H1 (cell line): ENCODE results near the gene PCDHA11. TPM values are rescaled to one million over a fixed set of nuclear protein-coding genes. Genes with fewer than 3 reads are reported as not detected.

Experiments used
- CTCF ChIA-PET: fragments of 300-600 bp; sonication (Branson Sonifier 250); formaldehyde crosslinking; loops from one replicate; lab custom pipeline; 2021; ENCODE audit not compliant: partially characterized antibody; lab: Charles Lee
- POLR2A ChIA-PET: fragments of 300-600 bp; sonication (Branson Sonifier 250); formaldehyde crosslinking; loops from one replicate; lab custom pipeline; 2021; ENCODE audit warnings: inconsistent platforms; ENCODE audit not compliant: partially characterized antibody; lab: Charles Lee
- DNase-seq, 2 experiments: peaks; one replicate each; pipeline versions ENCODE4 v3.0.0 to v3.0.0-alpha.2; 2010 to 2022; ENCODE audit warnings: low spot score in 2 of 2, low read depth in 1 of 2, mixed read lengths in 1 of 2
- FAIRE-seq: peaks from 2 replicates; lab custom pipeline; 2011; peaks lifted over from hg19 to GRCh38; lab: Jason Lieb, UNC
- H2AFZ ChIP-seq: 2 replicates; pipeline ENCODE4 v1.8.1; 2012; ENCODE audit warnings: low read length, inconsistent platforms
- H2AK5ac ChIP-seq: 2 replicates; pipeline ENCODE4 v1.6.1; 2013; ENCODE audit warnings: low read depth, low read length
- H2BK120ac ChIP-seq: replicated peaks from 2 replicates; pipeline ENCODE3; 2013; ENCODE audit warnings: low read depth, low read length, inconsistent platforms
- H2BK12ac ChIP-seq: 2 replicates; pipeline ENCODE4 v1.6.1; 2013; ENCODE audit warnings: low read depth, low read length
- H2BK15ac ChIP-seq: 2 replicates; pipeline ENCODE4 v1.6.1; 2013; ENCODE audit warnings: low read length
- H2BK20ac ChIP-seq: 2 replicates; pipeline ENCODE4 v1.6.1; 2013; ENCODE audit warnings: low read length
- H2BK5ac ChIP-seq: 2 replicates; pipeline ENCODE4 v1.6.1; 2013; ENCODE audit warnings: low read depth, low read length
- H3K14ac ChIP-seq: 2 replicates; pipeline ENCODE4 v1.6.1; 2013; ENCODE audit warnings: inconsistent platforms; ENCODE audit not compliant: insufficient read length
- H3K18ac ChIP-seq: 2 replicates; pipeline ENCODE4 v1.6.1; 2013; ENCODE audit warnings: low read length; ENCODE audit errors: extremely low read depth
- H3K23ac ChIP-seq: 2 replicates; pipeline ENCODE4 v1.6.1; 2013; ENCODE audit warnings: inconsistent platforms; ENCODE audit not compliant: insufficient read length
- H3K23me2 ChIP-seq: 2 replicates; pipeline ENCODE4 v1.6.1; 2013; ENCODE audit warnings: low read depth, low read length
- H3K27ac ChIP-seq: 2 replicates; pipeline ENCODE4 v1.6.1; 2011; ENCODE audit warnings: low read depth, low read length, inconsistent platforms
- H3K27me3 ChIP-seq, 4 experiments: replicated peaks in 1 of 4; 1 replicate in 1 of 4; 2 replicates in 3 of 4; pipeline versions ENCODE4 v1.6.1 to v1.8.1; 2011 to 2013; ENCODE audit warnings: low read length in 3 of 4, mild to moderate bottlenecking in 3 of 4, inconsistent platforms in 2 of 4, mixed read lengths in 2 of 4, moderate library complexity in 1 of 4; ENCODE audit not compliant: control insufficient read depth in 3 of 4, insufficient read depth in 3 of 4; ENCODE audit errors: extremely low read depth in 1 of 4
- H3K36me3 ChIP-seq, 4 experiments: 2 replicates each; pipeline versions ENCODE4 v1.6.1 to v1.8.1; 2011 to 2013; ENCODE audit warnings: mild to moderate bottlenecking in 4 of 4, low read length in 3 of 4, moderate library complexity in 2 of 4, control low read depth in 1 of 4, inconsistent platforms in 1 of 4; ENCODE audit not compliant: insufficient read depth in 4 of 4, control insufficient read depth in 2 of 4
- H3K4ac ChIP-seq: replicated peaks from 2 replicates; pipeline ENCODE3; 2013; ENCODE audit warnings: low read length, low read depth, mixed read lengths, inconsistent platforms; ENCODE audit not compliant: insufficient read length
- H3K4me1 ChIP-seq, 4 experiments: replicated peaks in 1 of 4; 1 replicate in 1 of 4; 2 replicates in 3 of 4; pipeline versions ENCODE4 v1.6.1 to v1.8.1; 2011 to 2013; ENCODE audit warnings: low read length in 3 of 4, inconsistent platforms in 2 of 4, mixed read lengths in 1 of 4; ENCODE audit not compliant: insufficient read depth in 4 of 4, control insufficient read depth in 3 of 4
- H3K4me2 ChIP-seq, 2 experiments: 2 replicates each; pipeline versions ENCODE4 v1.6.1 to v1.8.1; 2011 to 2013; ENCODE audit warnings: low read depth in 2 of 2, low read length in 2 of 2, control low read depth in 1 of 2, inconsistent platforms in 1 of 2, mild to moderate bottlenecking in 1 of 2; ENCODE audit not compliant: insufficient read depth in 1 of 2
- H3K4me3 ChIP-seq, 4 experiments: fragments of 200-600, 300-600 bp in 1 of 4; sonication (generic), shearing (Covaris generic), sonication (Bioruptor Twin) in 1 of 4; 2 replicates each; pipeline versions ENCODE4 v1.5.1 to v1.8.1; 2011 to 2016; ENCODE audit warnings: low read length in 4 of 4, low read depth in 3 of 4, control low read depth in 2 of 4, inconsistent platforms in 2 of 4, mild to moderate bottlenecking in 2 of 4, mixed read lengths in 1 of 4, moderate library complexity in 1 of 4; ENCODE audit not compliant: insufficient read depth in 2 of 4; ENCODE audit errors: extremely low read depth in 1 of 4
- H3K56ac ChIP-seq: replicated peaks from 2 replicates; pipeline ENCODE3; 2013; ENCODE audit warnings: low read depth, mild to moderate bottlenecking, mixed read lengths, low read length, inconsistent platforms; ENCODE audit not compliant: insufficient read length
- H3K79me1 ChIP-seq: 2 replicates; pipeline ENCODE4 v1.6.1; 2013; ENCODE audit warnings: low read depth, low read length, control low read depth
- H3K79me2 ChIP-seq, 2 experiments: 2 replicates each; pipeline versions ENCODE4 v1.6.1 to v1.8.1; 2012 to 2013; ENCODE audit warnings: low read length in 2 of 2, mild to moderate bottlenecking in 2 of 2, inconsistent platforms in 1 of 2; ENCODE audit not compliant: insufficient read depth in 2 of 2, control insufficient read depth in 1 of 2
- H3K9ac ChIP-seq, 4 experiments: replicated peaks in 1 of 4; 1 replicate in 1 of 4; 2 replicates in 3 of 4; pipeline versions ENCODE4 v1.6.1 to v1.8.1; 2011 to 2013; ENCODE audit warnings: low read depth in 3 of 4, low read length in 3 of 4, control low read depth in 2 of 4, mild to moderate bottlenecking in 2 of 4, moderate library complexity in 2 of 4, inconsistent platforms in 1 of 4; ENCODE audit errors: extremely low read depth in 1 of 4
- H3K9me3 ChIP-seq, 2 experiments: 2 replicates each; pipeline versions ENCODE4 v1.6.1 to v1.8.1; 2012 to 2013; ENCODE audit warnings: mild to moderate bottlenecking in 2 of 2, moderate library complexity in 2 of 2, control low read depth in 1 of 2, inconsistent platforms in 1 of 2, low read depth in 1 of 2, low read length in 1 of 2, mixed read lengths in 1 of 2; ENCODE audit not compliant: insufficient read depth in 2 of 2
- H4K20me1 ChIP-seq, 2 experiments: replicated peaks in 1 of 2; 2 replicates each; pipeline versions ENCODE3 to v1.8.1; 2011 to 2013; ENCODE audit warnings: inconsistent platforms in 2 of 2, low read length in 2 of 2, mild to moderate bottlenecking in 1 of 2; ENCODE audit not compliant: insufficient read depth in 2 of 2, control insufficient read depth in 1 of 2
- H4K5ac ChIP-seq: 2 replicates; pipeline ENCODE4 v1.6.1; 2013; ENCODE audit warnings: low read length, low read depth, mixed read lengths, inconsistent platforms; ENCODE audit not compliant: insufficient read length
- H4K8ac ChIP-seq: 2 replicates; pipeline ENCODE4 v1.8.0; 2013; ENCODE audit warnings: mild to moderate bottlenecking, moderate library complexity, low read length, inconsistent platforms; ENCODE audit not compliant: insufficient read depth; ENCODE audit errors: extremely low read depth
- H4K91ac ChIP-seq: replicated peaks from 2 replicates; pipeline ENCODE3; 2013; ENCODE audit warnings: low read length, mixed read lengths, inconsistent platforms; ENCODE audit not compliant: insufficient read length
- CEBPB ChIP-seq: IDR thresholded peaks from 2 replicates; pipeline ENCODE4 v1.6.1; 2012; ENCODE audit warnings: low read depth, low read length
- GTF2F1 ChIP-seq: IDR thresholded peaks from 2 replicates; pipeline ENCODE4 v1.6.1; 2012; ENCODE audit warnings: low read depth, low read length, improper control_type of control experiment, borderline replicate concordance
- NRF1 ChIP-seq: IDR thresholded peaks from 2 replicates; pipeline ENCODE4 v1.6.1; 2011; ENCODE audit warnings: mild to moderate bottlenecking, low read depth, low read length, improper control_type of control experiment
- SAP30 ChIP-seq: fragments of 300-600 bp; sonication (generic); IDR thresholded peaks from 2 replicates; pipeline ENCODE4 v1.7.1; 2012; ENCODE audit warnings: low read length, moderate library complexity, mild to moderate bottlenecking, inconsistent platforms; ENCODE audit not compliant: insufficient read depth, insufficient replicate concordance
- SP1 ChIP-seq: IDR thresholded peaks from 2 replicates; pipeline ENCODE4 v1.6.1; 2011; ENCODE audit warnings: low read depth, low read length
- WGBS, 2 experiments: shearing (Covaris generic) in 1 of 2; methylation state at CpG; one replicate each; pipeline versions ENCODE4 v1.1.6 to v1.1.7; 2013 to 2015; ENCODE audit warnings: low lambda C conversion rate in 2 of 2, mixed read lengths in 2 of 2, inconsistent platforms in 1 of 2, low coverage in 1 of 2, missing lambda C conversion rate in 1 of 2; ENCODE audit not compliant: insufficient replicate concordance in 2 of 2, insufficient coverage in 1 of 2, insufficient read length in 1 of 2; ENCODE audit errors: extremely low coverage in 1 of 2, missing lambda C conversion rate in 1 of 2; 5-methylcytosine and 5-hydroxymethylcytosine counted together
- polyA plus RNA-seq, 7 experiments: library from polyadenylated mRNA; depleted of rRNA in 3 of 7; stranded (reverse) in 5 of 7; unstranded in 2 of 7; fragments of >200 nt in 5 of 7; fragments of 200-250 nt in 2 of 7; gene quantifications; 1 replicate in 5 of 7; 2 replicates in 1 of 7; 4 replicates in 1 of 7; pipeline versions ENCODE4 v1.2.1 to v1.2.3, GENCODE V29; 2011 to 2013; ENCODE audit warnings: missing spikeins in 2 of 7, mixed read lengths in 2 of 7
- total RNA-seq: library from RNA; stranded (reverse); fragmentation: NEBNext Ultra II Directional; extraction: Animal tissue kit (Norgen Biotek cat#: 25700); gene quantifications from 2 replicates; pipeline ENCODE4 v1.2.1, GENCODE V29; 2021

PCDHA11 gene
- total and polyA plus RNA-seq, 2 of the 8 experiments (the other 6 are each of a cell fraction or from before 2014, with no cell fraction given): 4.7 to 6.6 TPM

GRCh38 chr5:140827704-140828361 is 40.9 kb upstream of the PCDHA11 start, which contains the start of gene PCDHA6:
TSS of gene PCDHA6 (plus strand) at chr5:140827960. CDS start at chr5:140828092, 132 bp downstream.
- Histone ChIP-seq H3K4me1 (no peaks in the 10 kb centered on the region), H3K4me2 (no peak within 1 kb of the TSS; a peak in 1 of 4 replicates), H2BK5ac (no peak within 1 kb of the TSS), H3K23ac (no peak within 1 kb of the TSS), H4K20me1 (peaks cover 0 to 1% of the 10 kb centered on the region in 2 experiments), H3K9me3 (peaks cover 0 to 12% of the 10 kb centered on the region in 2 experiments; a peak in 1 of 4 replicates), H3K27ac (no peak within 1 kb of the TSS), H3K4ac (no peak within 1 kb of the TSS), H3K23me2 (no peaks in the 10 kb centered on the region), H4K5ac (no peak within 1 kb of the TSS), H4K8ac (peak within 1 kb of the TSS; percentile 4; the same call in 1 of the 2 replicates), H2AK5ac (no peak within 1 kb of the TSS), H3K4me3 (peak within 1 kb of the TSS in 1 of 4 experiments; percentile 62; a peak in 2 of 8 replicates), H3K9ac (peak within 1 kb of the TSS in 1 of 4 experiments; percentile 45; a peak in 1 of 7 replicates), H3K14ac (no peak within 1 kb of the TSS), H2BK12ac (no peak within 1 kb of the TSS)
- CTCF ChIA-PET: interaction anchor here (0.7 to 6.0 kb wide), 30 partner anchors 8 to 254 kb away, joined by 3 to 58 read pairs (median 4); partner anchors contain the start of genes PCDHA1, PCDHA10, PCDHA11 and PCDHA2
- no peak for TF ChIP-seq NRF1
- TF ChIP-seq CEBPB: no peak
- TF ChIP-seq SP1: no peak
- no peak for TF ChIP-seq SAP30
- no peak for TF ChIP-seq GTF2F1
- TF ChIP-seq, all 59 proteins: peak for 0
- FAIRE-seq (no peak), DNase-seq (no peak)
- no peak within 1 kb of the TSS; the same call in 1 of the 2 replicates for H3K18ac ChIP-seq
- no peak within 1 kb of the TSS for H2BK20ac ChIP-seq
- no peak within 1 kb of the TSS for H2BK15ac ChIP-seq
- WGBS, 2 experiments: 94% methylated on average over 25 of the region's 27 CpGs; no CpG with 5 or more reads in 1 of the 2 experiments
- H3K27me3 ChIP-seq: no peaks in the 10 kb centered on the region
- peaks cover 0 to 3% (median 0%) of the 10 kb centered on the region in 4 experiments; a peak in 1 of 8 replicates for H3K36me3 ChIP-seq
- H3K79me1 ChIP-seq: no peaks in the 10 kb centered on the region
- no peak within 1 kb of the TSS for H2AFZ ChIP-seq
- H2BK120ac ChIP-seq: no peak within 1 kb of the TSS
- POLR2A ChIA-PET: interaction anchor here (0.7 to 1.8 kb wide), 9 partner anchors 9 to 267 kb away, joined by 3 to 5 read pairs (median 4); partner anchors contain the start of genes PCDHA1, PCDHA12, PCDHA8 and PCDHB2
- no peak within 1 kb of the TSS for H4K91ac ChIP-seq
- no peak within 1 kb of the TSS for H3K56ac ChIP-seq
- no peaks in the 10 kb centered on the region; a peak in 1 of 4 replicates for H3K79me2 ChIP-seq
